Measurements from ENCODE around the gene MED8. TPM values are rescaled to one million over a fixed set of nuclear protein-coding genes. Genes with fewer than 3 reads are reported as not detected.

Gene MED8
- total RNA-seq, 1 experiment from 2014 or later, result 113 TPM

DNA sequence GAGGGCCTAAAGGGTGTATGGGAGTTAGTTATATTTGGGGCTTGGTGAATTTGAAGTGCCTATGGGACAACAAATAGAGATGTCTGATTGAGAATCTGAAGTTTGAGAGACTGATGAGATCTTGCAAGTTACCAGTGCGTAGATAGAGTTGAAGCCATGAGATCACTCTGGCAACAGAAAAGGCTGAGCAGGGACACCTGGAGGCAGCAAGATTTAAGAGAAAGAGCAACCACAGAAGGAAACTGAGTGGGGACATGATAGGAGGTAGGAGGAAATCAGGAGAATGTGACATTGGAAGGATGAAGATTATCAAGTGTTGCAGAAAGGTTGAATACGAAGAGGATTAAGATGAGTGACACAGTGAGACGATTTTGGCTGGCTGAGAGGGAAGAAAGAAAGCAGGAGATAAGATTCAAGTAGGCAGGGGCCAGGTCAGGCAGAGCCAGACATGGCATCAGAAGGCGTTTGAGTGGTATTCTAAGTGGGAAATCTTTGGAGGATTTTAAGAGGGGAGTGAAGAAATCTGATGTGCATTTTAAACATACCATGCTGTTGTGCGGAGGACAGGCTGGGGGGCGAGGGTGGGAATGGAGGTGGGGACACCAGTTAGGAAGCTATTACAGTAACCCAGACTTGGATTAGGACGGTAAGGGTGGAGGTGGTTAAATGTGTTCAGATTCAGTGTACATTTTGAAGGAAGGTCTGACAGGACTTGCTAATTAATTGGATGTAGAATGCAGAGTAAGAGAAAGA is 55.0 kb downstream of the MED8 start:
- no peak for DNase-seq (ENCODE audit: low spot score)

Other genes starting within 250 kb of the MED8 start
- 211 and 219 TPM in 2 replicates for gene EBNA1BP2, start 217.5 kb downstream of the MED8 start, total RNA-seq (2014; rRNA removed; shearing (Covaris generic))
- 1.1 and 1.2 TPM in 2 replicates for gene CFAP57, start 217.5 kb downstream of the MED8 start, total RNA-seq (2014; rRNA removed; shearing (Covaris generic))
- not detected in 2 replicates for gene TMEM125, start 119.8 kb downstream of the MED8 start, total RNA-seq (2014; rRNA removed; shearing (Covaris generic))
- not detected in 2 replicates for gene C1orf210, start 104.2 kb downstream of the MED8 start, total RNA-seq (2014; rRNA removed; shearing (Covaris generic))
- 0.04 TPM in 1 of 2 replicates, not detected in the other for gene TIE1, start 88.8 kb downstream of the MED8 start, total RNA-seq (2014; rRNA removed; shearing (Covaris generic))
- not detected in 2 replicates for gene MPL, start 52.0 kb downstream of the MED8 start, total RNA-seq (2014; rRNA removed; shearing (Covaris generic))
- 313 and 327 TPM in 2 replicates for gene CDC20, start 30.8 kb downstream of the MED8 start, total RNA-seq (2014; rRNA removed; shearing (Covaris generic))
- gene ELOVL1, start 21.8 kb downstream of the MED8 start, total RNA-seq (2014; rRNA removed; shearing (Covaris generic)), result 120 and 138 TPM in 2 replicates
- 4.2 and 6.3 TPM in 2 replicates for gene SZT2, start 99 bp upstream of the MED8 start, total RNA-seq (2014; rRNA removed; shearing (Covaris generic))
- gene HYI, start 64.1 kb upstream of the MED8 start, total RNA-seq (2014; rRNA removed; shearing (Covaris generic)), result 32.4 and 35.1 TPM in 2 replicates
- gene PTPRF, start 141.1 kb upstream of the MED8 start, total RNA-seq (2014; rRNA removed; shearing (Covaris generic)), result 8.5 and 11.6 TPM in 2 replicates